ENCODE results near the gene SLC4A8.
A peak's percentile ranks its signal among the peaks of the same experiment; 100 is the strongest.

SLC4A8 gene

GRCh38 chr12:51424662-51425539 is at the start of gene SLC4A8:
Gene SLC4A8, plus strand, starts transcription at chr12:51424831. Its CDS starts 157 bp downstream, at chr12:51424988.
- DNase-seq: peak; percentile 84 to 87

DNA sequence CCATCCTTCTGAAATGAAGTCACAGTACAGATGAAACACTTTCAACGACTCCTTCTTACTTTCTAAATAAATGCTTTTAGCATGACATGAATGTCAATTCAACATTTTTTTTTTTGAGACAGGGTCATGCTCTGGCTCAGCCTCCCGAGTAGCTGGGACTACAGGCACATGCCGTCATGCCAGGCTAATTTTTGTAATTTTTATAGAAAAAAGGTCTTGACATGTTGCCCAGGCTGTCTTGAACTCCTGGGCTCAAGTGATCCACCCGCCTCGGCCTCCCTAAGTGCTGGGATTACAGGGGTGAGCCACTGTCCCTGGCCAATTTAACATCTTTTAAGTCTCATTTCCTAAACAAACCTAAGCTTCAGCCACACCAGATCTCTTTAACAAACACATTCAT is 49.8 kb upstream of the SLC4A8 start:
- no peak for DNase-seq

- DNase-seq: no peak
These were observed 47.3 kb upstream of the SLC4A8 start for GRCh38 chr12:51377099-51377984.

- no peak for DNase-seq
These were observed 45.9 kb upstream of the SLC4A8 start for GRCh38 chr12:51378749-51379148.

GRCh38 chr12:51379571-51379970 is 45.1 kb upstream of the SLC4A8 start:
- DNase-seq: no peak

DNA sequence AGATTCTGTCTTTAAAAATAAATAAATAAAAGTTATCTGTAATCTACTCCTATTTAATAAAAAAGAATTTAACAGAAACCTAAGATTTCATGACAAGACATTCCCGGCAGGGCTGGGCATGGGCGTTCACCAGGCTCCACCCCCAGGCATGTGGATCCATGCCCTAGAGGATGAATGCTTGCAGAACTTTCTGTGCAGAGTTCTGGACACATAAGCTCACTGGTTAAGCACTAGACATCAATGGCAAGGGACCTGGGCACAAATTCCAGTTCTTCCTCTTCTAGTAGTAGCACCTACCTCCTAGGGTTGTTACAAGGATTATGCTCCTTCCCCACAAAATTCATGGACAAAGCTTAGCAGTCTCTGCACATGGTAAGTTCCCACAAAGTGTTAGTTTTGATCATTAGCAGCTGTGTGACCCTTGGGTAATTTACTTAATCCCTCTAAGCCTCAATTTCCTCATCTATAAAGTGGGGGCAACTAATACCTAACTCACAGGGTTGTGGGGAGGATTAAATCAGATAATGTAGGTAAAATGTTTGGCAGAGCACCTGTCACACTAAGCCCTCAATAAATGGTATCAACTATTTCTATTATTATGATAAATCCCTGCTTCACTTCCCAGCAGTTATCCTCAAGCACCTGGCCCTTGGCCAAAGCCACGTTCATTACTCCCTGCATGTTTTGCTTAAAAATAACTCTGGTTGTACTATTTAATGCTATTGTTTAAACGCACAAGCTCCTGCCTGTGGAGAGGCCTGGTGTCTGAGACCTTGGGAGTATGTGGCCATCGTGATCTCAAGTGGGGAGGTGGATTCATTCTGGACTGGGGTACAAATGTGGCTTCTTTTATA is 43.2 kb upstream of the SLC4A8 start:
- no peak for DNase-seq

DNA sequence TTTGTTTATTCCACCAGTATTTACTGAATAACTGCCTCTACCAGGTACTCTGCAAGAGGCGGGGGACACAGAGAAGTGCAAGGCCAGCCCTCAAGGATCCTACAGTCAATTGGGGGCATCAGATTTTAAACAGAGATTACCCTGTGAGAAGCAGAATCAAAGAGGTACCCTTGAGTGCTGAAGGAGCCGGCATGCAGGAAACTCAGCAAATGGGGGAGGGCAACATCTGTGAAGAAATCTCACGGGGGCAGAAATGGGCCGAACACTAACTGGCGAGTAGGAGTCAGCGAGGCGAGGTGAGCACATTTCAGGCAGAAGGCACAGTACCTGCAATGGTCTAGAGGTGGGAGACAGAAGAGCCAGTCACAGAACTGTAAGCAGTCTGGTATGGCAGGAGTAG is 42.5 kb upstream of the SLC4A8 start:
- no peak for DNase-seq

DNA sequence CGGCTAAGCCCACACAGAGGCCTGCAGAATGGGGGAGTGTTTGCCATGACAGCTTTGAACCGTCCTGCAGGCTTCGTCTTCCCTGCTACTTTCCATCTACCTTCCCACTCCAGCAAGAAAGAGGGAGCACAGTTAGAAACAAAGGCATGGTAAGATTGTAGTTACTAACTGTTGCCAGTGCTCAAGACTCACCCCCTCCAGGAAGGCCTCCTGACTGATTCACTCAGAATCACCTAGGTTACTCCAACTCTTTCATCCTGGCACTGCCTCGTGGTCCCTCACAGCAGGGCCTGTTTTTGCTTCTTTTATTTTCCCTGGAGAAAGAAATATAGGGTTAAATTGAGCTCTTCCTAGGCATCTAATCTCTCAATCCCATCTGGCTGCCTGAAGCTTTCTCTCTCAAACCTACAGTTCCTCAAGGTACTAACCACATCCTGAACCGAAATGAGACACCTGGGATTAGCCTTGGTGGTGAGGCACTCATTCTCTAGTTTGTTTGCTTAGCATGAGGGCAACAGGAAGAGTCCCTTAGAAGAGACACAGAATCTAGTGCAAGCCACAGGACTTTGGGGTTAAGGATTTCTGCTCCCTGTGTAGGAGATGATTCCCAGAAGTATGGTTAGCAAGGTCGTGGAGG is 41.2 kb upstream of the SLC4A8 start:
- DNase-seq: no peak

DNA sequence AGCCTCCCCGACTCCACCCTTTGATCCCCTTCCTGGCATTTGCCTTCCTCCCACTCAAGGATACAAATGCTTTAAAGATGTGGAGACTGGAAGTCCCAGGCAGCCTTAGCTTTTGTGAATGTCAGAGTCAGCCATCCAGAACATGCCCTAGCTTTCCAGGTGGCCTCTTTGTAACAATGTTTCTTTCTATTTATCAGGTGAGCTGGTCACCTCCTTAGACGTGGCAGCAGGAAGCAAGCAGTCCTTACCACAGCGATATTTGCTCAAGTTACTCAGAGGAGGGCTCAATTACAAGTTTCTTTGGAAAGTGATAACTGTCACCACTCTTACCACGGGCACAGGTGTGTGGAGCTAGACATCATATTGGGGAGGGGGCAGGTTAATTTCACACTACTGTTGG is 38.3 kb upstream of the SLC4A8 start:
- DNase-seq: no peak

DNA sequence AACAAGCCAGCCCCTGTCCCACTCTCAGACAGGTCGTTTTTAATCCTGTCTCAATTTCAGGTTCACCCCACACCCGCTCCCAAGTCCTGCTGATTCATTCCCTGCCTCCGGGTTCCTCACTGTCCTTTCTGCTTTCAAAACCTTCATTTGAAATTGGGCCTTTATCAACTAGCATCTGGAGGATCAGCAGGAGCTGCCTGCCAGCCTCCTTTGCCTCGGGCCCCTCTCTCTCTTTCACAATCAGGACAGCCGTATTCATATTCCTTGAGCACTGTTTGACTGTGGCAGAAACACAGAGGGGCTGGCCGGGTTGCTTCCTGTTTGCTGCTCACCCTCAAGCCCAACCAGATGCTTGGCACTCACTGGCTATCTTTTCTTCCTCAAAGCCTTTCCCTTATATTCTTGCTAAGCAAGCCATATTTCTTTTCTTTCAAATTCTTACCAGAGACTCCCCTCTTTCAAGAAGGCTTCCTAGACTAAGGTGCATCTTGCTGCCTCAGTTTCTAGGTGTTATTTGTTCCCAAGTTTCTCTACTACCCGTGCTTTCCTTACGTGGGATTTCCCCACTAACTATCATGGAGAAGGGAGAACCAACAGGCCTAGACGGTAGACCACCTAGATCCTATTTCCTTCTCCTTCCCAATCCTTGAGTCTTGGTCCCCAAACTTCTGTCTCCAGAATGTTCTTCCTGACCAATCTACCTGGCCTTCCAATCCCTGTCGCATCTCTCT is 36.4 kb upstream of the SLC4A8 start:
- DNase-seq: peak in 1 of 2 donors; percentile 7

- DNase-seq: no peak
These were observed 35.8 kb upstream of the SLC4A8 start for GRCh38 chr12:51388846-51389245.

GRCh38 chr12:51389302-51389999 is 35.2 kb upstream of the SLC4A8 start:
- DNase-seq: no peak

- no peak for DNase-seq
These were observed 34.2 kb upstream of the SLC4A8 start for GRCh38 chr12:51390457-51390856.

GRCh38 chr12:51390891-51391282 is 33.7 kb upstream of the SLC4A8 start:
- peak in 1 of 2 donors; percentile 26 for DNase-seq

DNA sequence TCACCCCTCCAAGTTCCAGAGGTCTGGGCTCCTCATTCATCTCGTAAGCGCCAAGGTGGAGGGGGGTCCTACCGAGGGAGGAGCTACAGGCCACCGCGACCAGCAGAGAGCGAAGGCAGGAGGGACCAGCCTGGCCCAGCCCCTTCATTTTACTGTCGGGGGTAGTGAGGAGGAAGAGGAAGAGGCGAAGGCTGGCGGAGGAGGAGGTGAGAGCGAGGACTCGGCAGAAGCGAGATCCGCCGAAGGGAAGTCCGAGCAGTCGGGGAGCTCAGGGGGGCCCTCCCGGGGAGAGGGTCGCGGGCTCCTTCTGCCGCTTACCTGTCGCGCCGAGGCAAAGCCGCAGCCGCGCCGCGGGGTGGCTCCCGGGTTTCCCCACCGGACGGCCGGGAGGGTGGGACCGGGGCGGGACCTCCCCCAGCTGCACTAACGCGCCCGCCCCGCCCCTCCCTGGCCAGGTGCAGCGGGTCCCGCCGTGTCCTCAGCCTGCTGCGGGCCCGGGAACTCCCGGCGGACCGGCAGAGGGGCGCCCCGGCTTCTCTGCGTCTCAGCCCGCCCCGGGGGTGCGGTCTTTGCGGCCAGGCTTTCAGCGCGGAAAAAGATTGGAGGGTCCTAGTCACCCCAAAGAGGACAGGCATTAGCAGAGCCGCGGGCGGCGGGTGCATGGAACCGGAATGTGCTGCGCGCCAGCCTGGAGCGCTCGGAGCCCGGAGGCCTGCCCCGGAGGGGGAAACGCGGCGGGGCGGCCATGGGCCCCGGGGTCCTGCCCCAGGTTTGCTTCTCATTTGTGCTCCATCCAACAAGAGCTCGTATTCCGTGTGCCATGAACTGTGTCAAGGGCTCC is 33.1 kb upstream of the SLC4A8 start, which contains the start of gene GALNT6:
Gene GALNT6 (minus strand): TSS at position 124 of the 841 bp plus-strand sequence. CDS start 11,625 bp downstream, outside the sequence.
- peak; percentile 77 to 79 for DNase-seq

DNA sequence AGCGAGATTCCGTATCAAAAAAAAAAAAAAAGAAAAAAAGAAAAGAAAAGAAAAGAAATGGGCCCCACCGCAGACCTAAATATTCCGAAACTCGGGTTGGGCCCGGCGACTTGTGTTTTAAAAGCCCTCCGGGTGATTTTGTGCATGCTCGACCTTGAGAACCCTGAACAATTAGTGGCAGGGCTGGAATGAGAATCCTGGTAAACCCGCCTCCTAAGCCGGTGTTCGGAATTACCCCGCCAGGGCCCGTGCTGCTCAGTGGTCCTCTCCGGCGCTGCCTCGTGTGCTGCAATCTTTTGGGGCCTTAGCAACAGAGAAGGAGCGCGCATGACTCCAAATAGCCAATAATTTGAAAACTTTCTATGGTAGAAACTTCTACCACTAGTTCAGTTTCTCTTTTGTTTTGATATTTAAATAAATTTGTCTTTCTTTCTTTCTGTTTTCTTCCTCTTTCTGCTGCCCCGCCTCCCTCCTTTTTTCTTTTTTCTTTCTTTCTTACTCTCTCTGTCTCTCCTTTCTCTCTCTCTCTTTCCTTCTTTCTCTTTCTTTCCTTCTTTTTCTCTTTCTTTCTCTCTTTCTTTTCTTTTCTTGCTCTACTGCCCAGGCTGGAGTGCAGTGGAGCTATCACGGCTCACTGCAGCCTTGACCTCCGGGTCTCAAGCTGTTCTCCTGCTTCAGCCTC is 31.9 kb upstream of the SLC4A8 start:
- peak; percentile 34 to 36 for DNase-seq

- peak; percentile 56 to 63 for DNase-seq
These were observed 30.7 kb upstream of the SLC4A8 start for GRCh38 chr12:51393676-51394545.

All from CD4-positive, alpha-beta T cell treated with Interleukin-1 beta for 1 hour (primary cell).